NCI-H1694 (cell line): ENCODE results near the gene OR1F1.
"Not testable (repeated sequence)": the region's sequence is repeated elsewhere in the genome, so short reads cannot be mapped to it uniquely, and the experiment has no call there.

Experiments
- DNase-seq: peaks from one replicate; lab custom pipeline; 2025; lab: John Stamatoyannopoulos, UW

OR1F1 gene

GRCh38 chr16:3173892-3174617, 13.9 kb upstream of the OR1F1 start:
- DNase-seq: no peak

DNA sequence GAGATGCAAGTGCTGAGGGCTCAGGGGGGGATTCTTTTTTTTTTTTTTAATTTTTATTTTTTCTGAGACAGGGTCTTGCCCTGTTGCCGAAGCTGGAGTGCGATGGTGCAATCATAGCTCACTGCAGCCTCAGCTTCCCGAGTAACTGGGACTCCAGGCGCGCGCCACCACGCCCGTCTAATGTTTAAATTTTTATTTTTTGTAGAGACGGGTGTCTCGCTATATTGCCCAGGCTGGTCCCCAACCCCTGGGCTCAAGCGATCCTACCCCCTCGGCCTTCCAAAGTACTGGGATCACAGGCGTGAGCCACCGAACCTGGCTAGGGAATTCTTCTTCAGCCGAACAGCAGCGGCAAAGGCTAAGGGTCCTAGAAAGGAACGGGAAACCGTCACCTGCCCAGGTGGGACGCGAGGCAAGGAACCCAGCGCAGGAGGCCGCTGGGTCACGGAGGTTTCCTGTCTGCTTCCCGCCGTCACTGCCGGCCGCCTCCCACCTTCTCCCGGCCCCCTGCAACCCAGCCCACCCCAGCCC, 13.3 kb upstream of the OR1F1 start:
- DNase-seq: no peak

- DNase-seq: peak; percentile 57
Measured at GRCh38 chr16:3175157-3176093, 12.6 kb upstream of the OR1F1 start.

GRCh38 chr16:3179651-3180050, 8.4 kb upstream of the OR1F1 start:
- no peak for DNase-seq

DNA sequence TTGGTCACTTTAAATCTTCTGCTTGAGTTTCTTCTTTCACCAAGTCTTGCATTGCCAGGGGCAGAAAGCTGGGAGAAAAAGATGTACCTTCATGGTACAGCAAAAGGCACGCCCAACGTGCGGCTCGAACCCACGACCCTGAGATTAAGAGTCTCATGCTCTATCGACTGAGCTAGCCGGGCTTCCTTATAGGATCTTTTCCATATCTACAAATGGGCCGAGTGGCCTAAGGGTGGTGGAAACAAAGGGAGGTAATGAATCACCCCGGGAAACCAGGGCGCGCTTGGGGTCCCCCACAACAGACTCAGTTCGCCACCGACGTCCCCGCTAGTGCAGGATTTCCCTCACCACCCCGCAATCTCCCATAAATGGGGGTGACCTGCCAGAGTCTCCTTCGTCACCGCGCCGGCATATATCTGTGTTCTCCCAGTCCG, 7.5 kb upstream of the OR1F1 start:
- no peak for DNase-seq

GRCh38 chr16:3182293-3182607, 5.8 kb upstream of the OR1F1 start:
- DNase-seq: not testable (repeated sequence)

DNA sequence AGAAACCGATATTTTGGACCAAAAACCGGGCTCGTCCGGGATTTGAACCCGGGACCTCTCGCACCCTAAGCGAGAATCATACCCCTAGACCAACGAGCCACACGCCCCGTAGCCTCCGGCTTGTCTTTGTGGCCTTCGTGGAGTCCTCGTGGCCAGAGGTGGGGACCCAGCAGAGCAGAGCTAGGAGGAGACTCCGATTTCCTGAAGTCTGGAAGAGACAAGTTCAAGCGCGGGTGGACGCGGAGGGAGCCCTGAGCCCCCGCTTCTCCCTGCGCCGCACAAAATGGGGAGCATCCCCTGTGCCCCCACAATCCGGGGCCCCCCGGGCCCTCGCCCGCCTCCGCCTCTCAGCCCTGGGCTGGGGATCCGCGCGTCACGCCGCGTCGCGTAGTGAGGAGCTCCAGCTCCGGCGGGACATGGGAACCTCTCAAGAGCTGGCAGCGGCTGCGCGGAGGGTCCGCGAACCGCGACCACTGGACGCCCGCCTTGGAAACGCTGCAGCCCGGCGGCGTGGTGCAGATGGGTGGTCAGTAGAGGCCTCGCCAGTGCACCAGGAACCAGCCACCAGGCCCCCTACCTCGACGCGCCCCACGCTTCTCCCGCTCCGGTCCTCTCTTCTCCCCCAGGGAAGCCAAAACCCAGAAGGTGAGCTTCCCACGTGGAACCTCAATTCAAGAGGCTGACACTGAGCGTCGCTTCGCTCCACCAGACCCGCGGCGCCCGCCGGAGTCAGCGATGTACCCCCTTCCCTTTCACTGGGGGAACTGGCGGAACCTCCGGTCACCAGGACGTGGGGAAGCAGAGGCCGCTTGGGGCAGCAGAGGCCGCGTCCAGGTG, 5.2 kb upstream of the OR1F1 start:
- DNase-seq: no peak

GRCh38 chr16:3183445-3184139, 4.4 kb upstream of the OR1F1 start:
- no peak for DNase-seq

- DNase-seq: no peak
Measured at GRCh38 chr16:3186946-3187690, 886 bp upstream of the OR1F1 start.

- no peak for DNase-seq
Measured at GRCh38 chr16:3188675-3188924, 596 bp downstream of the OR1F1 start.

GRCh38 chr16:3188925-3189825, 1.2 kb downstream of the OR1F1 start:
- no peak for DNase-seq

- no peak for DNase-seq
Measured at GRCh38 chr16:3189869-3190268, 1.9 kb downstream of the OR1F1 start.

DNA sequence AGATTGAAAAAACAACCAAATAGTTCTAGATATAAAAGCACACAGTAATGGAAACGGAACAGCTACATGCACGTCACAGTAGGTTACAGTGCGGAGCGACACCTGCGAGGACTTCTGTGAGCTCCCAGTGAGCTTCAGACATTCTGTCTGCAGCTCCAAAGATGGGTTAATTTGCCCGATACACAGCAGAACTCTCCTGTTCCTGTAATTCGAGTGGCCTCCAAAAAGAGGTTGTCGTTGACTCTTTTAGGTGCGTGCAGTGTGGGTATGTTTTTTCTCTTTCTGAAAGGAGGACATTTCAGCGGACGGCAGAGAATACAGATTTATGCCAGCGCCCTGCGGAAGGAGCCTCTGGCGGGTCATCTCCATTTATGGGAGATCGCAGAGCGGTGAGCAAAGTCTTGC, 2.9 kb downstream of the OR1F1 start:
- no peak for DNase-seq

DNA sequence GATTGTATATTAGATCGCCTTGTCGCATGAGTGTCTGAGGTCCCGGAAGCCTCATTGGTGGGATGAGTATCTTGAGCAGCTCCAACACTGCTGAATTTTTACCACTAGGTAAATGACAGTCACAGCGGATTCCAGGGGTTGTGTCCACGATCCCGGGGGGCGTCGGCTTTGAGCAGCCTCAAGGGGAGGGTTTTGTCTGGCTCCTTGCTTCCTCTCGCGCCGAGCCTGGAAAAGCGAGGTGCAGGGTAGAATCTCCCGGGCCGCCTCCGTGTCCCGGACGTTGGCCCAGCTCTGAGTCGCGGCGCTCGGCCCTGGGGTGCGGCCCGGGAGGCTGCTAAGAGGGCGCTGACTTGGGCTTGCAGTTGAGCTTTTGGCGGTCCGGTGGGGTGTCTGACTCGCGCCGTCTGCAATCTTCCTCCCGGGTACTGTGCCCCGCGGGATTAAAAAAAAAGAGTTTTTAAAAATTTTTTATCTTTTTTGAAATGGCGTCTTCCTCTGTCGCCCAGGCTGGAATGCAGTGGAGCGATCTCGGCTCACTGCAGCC, 4.5 kb downstream of the OR1F1 start:
- DNase-seq: no peak

DNA sequence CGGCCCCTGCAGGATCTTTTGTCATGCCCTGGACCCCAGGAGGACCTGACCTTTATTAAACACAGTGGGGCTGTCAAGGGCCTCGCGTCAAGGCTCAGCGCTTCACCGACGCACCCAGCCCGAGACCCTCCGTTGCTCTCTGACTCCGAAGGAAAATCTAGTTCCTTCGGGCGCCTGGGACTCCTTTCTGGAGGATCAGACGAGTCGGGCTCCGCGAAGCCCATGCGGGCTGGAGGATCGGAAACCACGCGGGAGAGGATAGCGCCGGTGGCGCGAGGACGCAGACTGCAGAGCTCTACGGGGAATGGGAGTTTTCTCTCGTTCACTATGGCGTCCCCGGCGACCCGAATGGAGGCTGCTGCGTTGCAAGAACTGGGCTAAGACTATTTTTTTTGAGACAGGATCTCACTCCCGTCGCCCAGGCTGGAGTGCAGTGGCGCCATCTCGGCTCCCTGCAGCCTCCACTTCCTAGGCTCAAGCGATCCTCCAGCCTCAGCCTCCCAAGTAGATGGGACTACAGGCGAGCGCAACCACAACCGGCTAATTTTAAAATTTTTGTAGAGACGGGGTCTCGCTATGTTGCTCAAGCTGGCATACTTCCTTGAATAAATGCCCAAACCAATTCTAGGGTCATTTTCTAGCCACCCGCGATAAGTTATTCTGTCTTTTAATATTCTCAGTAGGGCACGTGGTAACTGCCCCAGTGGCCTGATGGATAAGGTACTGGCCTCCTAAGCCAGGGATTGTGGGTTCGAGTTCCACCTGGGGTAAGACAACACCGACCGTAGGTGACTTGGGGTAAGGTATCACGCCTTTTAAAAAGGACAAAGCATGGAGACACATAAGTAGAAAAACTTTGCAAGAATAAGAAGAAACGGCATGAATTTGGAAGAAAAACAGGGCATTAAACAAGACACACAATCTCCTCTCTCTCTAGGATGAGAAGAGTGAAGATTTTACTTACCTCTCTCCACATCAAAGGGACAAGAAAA, 5.5 kb downstream of the OR1F1 start:
- no peak for DNase-seq

- DNase-seq: no peak
Measured at GRCh38 chr16:3194792-3195191, 6.8 kb downstream of the OR1F1 start.

DNA sequence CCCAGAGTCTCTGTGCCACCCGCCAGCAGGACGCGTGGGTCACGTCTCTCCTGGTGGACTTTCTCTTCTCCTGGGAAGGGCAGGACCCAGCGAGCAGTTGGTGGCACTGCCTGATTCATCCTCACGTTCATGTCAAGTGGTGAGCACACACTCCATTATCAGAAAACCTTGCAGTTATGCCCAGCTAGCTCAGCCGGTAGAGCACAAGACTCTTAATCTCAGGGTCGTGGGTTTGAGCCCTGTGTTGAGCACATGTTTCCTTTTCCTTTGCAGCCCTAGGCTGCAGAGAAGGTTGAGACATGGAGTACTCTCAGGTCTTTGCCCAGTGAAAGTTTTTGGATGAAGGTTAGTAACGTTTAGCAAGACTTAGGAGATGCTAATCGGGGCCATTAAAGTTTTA, 8.0 kb downstream of the OR1F1 start:
- DNase-seq: no peak

DNA sequence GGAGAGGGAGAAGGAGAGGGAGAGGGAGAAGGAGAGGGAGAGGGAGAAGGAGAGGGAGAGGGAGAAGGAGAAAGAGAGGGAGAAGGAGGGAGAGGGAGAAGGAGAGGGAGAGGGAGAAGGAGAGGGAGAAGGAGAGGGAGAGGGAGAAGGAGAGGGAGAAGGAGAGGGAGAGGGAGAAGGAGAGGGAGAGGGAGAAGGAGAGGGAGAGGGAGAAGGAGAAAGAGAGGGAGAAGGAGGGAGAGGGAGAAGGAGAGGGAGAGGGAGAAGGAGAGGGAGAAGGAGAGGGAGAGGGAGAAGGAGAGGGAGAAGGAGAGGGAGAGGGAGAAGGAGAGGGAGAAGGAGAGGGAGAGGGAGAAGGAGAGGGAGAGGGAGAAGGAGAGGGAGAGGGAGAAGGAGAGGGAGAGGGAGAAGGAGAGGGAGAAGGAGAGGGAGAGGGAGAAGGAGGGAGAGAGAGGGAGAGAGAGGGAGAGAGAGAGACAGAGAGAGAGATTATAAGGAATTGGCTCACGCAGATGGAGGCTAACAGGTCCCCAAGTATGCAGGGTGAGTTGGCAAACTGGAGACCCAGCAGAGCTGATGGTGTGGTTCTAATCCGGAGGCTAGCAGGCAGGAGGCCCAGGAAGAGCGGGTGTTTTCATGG, 9.8 kb downstream of the OR1F1 start:
- not testable (repeated sequence) for DNase-seq
